ENCODE results near the gene SYDE1.

DNA sequence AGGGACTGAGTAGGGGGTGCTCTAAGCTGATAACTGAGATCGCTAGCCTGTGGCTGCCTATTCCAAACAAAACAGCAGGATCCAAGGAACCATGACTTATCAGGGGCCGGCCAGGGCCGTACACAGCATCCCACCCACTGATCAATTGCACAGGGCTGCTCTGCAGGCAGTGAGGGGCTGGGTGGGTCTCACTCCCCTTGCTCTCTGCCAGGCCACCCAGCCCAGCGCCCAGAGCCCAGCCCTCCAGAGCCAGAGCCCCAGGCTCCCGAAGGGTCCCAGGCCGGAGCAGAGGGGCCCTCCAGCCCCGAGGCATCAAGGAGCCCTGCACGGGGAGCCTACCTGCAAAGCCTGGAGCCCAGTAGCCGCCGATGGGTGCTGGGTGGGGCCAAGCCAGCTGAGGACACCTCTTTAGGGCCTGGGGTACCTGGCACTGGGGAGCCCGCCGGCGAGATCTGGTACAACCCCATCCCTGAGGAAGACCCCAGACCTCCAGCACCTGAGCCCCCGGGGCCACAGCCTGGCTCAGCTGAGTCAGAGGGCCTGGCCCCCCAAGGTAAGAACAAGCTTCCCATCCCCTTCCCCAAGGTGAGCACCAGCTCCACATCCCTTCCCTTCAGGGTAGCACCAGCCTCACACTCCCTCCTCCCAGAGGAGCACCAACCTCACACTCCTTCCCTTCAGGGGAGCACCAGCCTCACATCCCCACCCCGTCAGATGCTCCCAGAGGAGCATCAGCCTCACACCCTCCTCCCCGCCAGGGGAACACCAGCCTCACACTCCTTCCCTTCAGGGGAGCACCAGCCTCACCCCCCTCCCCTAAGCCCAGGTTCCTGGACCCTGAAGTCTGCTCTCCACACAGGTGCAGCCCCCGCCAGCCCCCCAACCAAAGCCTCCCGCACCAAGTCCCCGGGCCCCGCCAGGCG, 1.9 kb downstream of the SYDE1 start:
- TF ChIP-seq, protein P1, sequence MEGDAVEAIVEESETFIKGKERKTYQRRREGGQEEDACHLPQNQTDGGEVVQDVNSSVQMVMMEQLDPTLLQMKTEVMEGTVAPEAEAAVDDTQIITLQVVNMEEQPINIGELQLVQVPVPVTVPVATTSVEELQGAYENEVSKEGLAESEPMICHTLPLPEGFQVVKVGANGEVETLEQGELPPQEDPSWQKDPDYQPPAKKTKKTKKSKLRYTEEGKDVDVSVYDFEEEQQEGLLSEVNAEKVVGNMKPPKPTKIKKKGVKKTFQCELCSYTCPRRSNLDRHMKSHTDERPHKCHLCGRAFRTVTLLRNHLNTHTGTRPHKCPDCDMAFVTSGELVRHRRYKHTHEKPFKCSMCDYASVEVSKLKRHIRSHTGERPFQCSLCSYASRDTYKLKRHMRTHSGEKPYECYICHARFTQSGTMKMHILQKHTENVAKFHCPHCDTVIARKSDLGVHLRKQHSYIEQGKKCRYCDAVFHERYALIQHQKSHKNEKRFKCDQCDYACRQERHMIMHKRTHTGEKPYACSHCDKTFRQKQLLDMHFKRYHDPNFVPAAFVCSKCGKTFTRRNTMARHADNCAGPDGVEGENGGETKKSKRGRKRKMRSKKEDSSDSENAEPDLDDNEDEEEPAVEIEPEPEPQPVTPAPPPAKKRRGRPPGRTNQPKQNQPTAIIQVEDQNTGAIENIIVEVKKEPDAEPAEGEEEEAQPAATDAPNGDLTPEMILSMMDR (conservative IDR thresholded peaks at IDR 0.05; ENCODE audit: low read depth, low read length): no peak
- no peak for TF ChIP-seq CEBPB (IDR thresholded peaks at IDR 0.05; ENCODE audit: low read depth, low read length)
- TF ChIP-seq SMC3 (IDR thresholded peaks at IDR 0.05; ENCODE audit: low read depth, low read length): no peak
- no peak for TF ChIP-seq POLR2A (IDR thresholded peaks at IDR 0.05; ENCODE audit: low read depth, low read length)
- no peak for TF ChIP-seq FOS (IDR thresholded peaks at IDR 0.05; ENCODE audit: low read depth, low read length)

All from IMR-90 (cell line).